GM12875 (cell line): Measurements from ENCODE around the gene LEFTY2.

Experiments used
- H3K4me3 ChIP-seq: one replicate; pipeline ENCODE4 v1.5.1; 2011; ENCODE audit warnings: low read depth, low read length, control low read depth
- CTCF ChIP-seq: IDR thresholded peaks from 2 replicates; pipeline ENCODE4 v1.5.1; 2011; ENCODE audit warnings: low read depth, mild to moderate bottlenecking, control low read depth, inconsistent platforms, low read length, moderate library complexity, borderline replicate concordance; ENCODE audit not compliant: insufficient read depth

Gene LEFTY2

GRCh38 chr1:225907341-225907740 lies 33.7 kb downstream of the LEFTY2 start:
- no peak overlapping the region for H3K4me3 ChIP-seq
- no peak for TF ChIP-seq CTCF

GRCh38 chr1:225906467-225906866 lies 34.6 kb downstream of the LEFTY2 start:
- no peak overlapping the region for H3K4me3 ChIP-seq

GRCh38 chr1:225903623-225904022 lies 37.4 kb downstream of the LEFTY2 start:
- H3K4me3 ChIP-seq, result no peak overlapping the region
- TF ChIP-seq CTCF, result no peak

More at GRCh38 chr1:225906467-225906866, 34.6 kb downstream of the LEFTY2 start:
- TF ChIP-seq CTCF, result no peak

- H3K4me3 ChIP-seq, result no peak overlapping the region
- no peak for TF ChIP-seq CTCF
Observed at GRCh38 chr1:225899044-225899925, 41.7 kb downstream of the LEFTY2 start.

GRCh38 chr1:225897595-225898514 lies 43.2 kb downstream of the LEFTY2 start:
- no peak for TF ChIP-seq CTCF

GRCh38 chr1:225896937-225897549 lies 44.0 kb downstream of the LEFTY2 start:
- no peak overlapping the region for H3K4me3 ChIP-seq
- no peak for TF ChIP-seq CTCF

More at GRCh38 chr1:225897595-225898514, 43.2 kb downstream of the LEFTY2 start:
- H3K4me3 ChIP-seq, result no peak overlapping the region
